ENCODE data around the gene CDH4.

Gene CDH4

GRCh38 chr20:61643656-61644377 is 391.8 kb downstream of the CDH4 start:
- no peak for TF ChIP-seq CTCF (IDR thresholded peaks at IDR 0.05; ENCODE audit: low read length, missing control alignments)

GRCh38 chr20:61644378-61645076 is 392.5 kb downstream of the CDH4 start:
- DNase-seq (ENCODE audit: low read depth) = no peak
- H3K4me3 ChIP-seq (replicated peaks; ENCODE audit: low read depth, low read length) = no peak overlapping the region
- no peak for TF ChIP-seq CTCF (IDR thresholded peaks at IDR 0.05; ENCODE audit: low read length, missing control alignments)

More at GRCh38 chr20:61643656-61644377, 391.8 kb downstream of the CDH4 start:
- no peak overlapping the region for H3K4me3 ChIP-seq (replicated peaks; ENCODE audit: low read depth, low read length)
- DNase-seq (ENCODE audit: low read depth) = no peak

GRCh38 chr20:61645732-61646131 is 393.7 kb downstream of the CDH4 start:
- no peak overlapping the region for H3K4me3 ChIP-seq (replicated peaks; ENCODE audit: low read depth, low read length)
- no peak for TF ChIP-seq CTCF (IDR thresholded peaks at IDR 0.05; ENCODE audit: low read length, missing control alignments)
- DNase-seq (ENCODE audit: low read depth) = no peak

- H3K4me3 ChIP-seq (replicated peaks; ENCODE audit: low read depth, low read length) = no peak overlapping the region
- DNase-seq (ENCODE audit: low read depth) = no peak
- TF ChIP-seq CTCF (IDR thresholded peaks at IDR 0.05; ENCODE audit: low read length, missing control alignments) = no peak
Observed at GRCh38 chr20:61646453-61646852, 394.4 kb downstream of the CDH4 start.

- DNase-seq (ENCODE audit: low read depth) = no peak
Observed at GRCh38 chr20:61646986-61647385, 394.9 kb downstream of the CDH4 start.

GRCh38 chr20:61647702-61648101 is 395.6 kb downstream of the CDH4 start:
- no peak for DNase-seq (ENCODE audit: low read depth)
- H3K4me3 ChIP-seq (replicated peaks; ENCODE audit: low read depth, low read length) = no peak overlapping the region
- no peak for TF ChIP-seq CTCF (IDR thresholded peaks at IDR 0.05; ENCODE audit: low read length, missing control alignments)

More at GRCh38 chr20:61646986-61647385, 394.9 kb downstream of the CDH4 start:
- H3K4me3 ChIP-seq (replicated peaks; ENCODE audit: low read depth, low read length) = no peak overlapping the region
- TF ChIP-seq CTCF (IDR thresholded peaks at IDR 0.05; ENCODE audit: low read length, missing control alignments) = no peak
